GM12872 (cell line): ENCODE measurements around the gene SLC25A39.

ENCODE experiments used
- TF ChIP-seq, protein P1 (sequence below): IDR thresholded peaks from 3 replicates; pipeline ENCODE4 v1.5.1; 2011; ENCODE audit warnings: low read depth, mild to moderate bottlenecking, low read length, moderate library complexity; ENCODE audit not compliant: insufficient read depth

Gene SLC25A39

DNA sequence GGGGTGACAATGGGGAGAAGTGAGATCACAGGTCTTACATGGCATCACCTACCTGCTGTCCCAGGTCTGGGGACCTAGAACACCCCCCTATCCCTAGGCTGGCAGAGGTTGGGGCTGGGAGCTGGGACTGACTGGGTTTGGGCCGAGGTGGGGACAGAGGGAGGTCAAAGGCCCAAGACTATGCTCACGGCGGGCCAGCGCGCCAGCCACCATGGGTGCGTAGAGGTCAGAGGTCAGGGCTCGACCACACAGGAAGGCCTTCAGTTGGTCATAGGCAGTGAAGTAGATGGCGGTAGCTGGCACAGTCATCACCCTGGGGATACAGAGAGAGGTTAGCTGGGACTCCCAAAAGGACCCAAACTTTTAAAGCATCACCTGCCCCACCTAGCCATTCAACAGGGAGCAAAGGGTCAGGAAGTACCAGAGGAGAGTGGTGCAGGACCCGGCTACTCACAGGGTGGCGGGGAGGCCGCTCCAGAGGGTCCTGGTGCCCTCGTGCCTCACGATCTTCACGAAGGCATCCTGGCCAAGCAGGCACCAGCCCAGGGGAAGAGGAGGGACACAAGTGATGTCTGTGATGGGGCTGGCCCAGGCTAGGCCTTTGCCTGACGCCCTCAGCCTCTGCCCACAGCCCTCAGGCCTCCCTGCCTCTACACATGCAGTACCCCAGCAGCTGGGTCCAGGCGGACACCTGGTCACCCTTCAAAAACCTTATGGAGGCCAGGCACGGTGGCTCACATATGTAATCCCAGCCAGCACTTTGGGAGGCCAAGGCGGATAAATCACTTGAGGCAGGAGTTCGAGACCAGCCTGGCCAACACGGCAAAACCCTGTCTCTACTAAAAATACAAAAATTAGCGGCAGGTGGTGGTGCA, 3.1 kb downstream of the SLC25A39 start:
- TF ChIP-seq, protein P1, sequence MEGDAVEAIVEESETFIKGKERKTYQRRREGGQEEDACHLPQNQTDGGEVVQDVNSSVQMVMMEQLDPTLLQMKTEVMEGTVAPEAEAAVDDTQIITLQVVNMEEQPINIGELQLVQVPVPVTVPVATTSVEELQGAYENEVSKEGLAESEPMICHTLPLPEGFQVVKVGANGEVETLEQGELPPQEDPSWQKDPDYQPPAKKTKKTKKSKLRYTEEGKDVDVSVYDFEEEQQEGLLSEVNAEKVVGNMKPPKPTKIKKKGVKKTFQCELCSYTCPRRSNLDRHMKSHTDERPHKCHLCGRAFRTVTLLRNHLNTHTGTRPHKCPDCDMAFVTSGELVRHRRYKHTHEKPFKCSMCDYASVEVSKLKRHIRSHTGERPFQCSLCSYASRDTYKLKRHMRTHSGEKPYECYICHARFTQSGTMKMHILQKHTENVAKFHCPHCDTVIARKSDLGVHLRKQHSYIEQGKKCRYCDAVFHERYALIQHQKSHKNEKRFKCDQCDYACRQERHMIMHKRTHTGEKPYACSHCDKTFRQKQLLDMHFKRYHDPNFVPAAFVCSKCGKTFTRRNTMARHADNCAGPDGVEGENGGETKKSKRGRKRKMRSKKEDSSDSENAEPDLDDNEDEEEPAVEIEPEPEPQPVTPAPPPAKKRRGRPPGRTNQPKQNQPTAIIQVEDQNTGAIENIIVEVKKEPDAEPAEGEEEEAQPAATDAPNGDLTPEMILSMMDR: no peak

DNA sequence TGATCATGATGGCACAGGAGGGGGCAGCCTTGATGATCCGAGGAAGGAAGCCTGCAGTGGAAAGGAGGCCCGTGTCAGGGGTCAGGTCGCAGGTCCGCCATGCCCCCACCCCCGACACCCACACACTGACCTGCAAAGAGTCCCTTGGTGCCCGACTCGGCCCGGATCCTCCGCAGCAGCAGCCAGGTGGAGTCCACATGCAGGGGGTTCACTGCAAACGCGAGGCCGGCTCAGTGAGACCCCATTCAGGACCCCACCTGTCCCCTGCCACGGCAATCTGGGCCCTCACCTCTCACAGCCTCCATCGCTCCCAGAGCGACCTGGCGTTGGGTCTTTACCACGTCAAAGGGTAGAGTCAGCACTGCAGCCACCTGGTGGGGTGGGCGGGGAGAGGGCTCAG, 4.6 kb downstream of the SLC25A39 start:
- TF ChIP-seq, protein P1: no peak

DNA sequence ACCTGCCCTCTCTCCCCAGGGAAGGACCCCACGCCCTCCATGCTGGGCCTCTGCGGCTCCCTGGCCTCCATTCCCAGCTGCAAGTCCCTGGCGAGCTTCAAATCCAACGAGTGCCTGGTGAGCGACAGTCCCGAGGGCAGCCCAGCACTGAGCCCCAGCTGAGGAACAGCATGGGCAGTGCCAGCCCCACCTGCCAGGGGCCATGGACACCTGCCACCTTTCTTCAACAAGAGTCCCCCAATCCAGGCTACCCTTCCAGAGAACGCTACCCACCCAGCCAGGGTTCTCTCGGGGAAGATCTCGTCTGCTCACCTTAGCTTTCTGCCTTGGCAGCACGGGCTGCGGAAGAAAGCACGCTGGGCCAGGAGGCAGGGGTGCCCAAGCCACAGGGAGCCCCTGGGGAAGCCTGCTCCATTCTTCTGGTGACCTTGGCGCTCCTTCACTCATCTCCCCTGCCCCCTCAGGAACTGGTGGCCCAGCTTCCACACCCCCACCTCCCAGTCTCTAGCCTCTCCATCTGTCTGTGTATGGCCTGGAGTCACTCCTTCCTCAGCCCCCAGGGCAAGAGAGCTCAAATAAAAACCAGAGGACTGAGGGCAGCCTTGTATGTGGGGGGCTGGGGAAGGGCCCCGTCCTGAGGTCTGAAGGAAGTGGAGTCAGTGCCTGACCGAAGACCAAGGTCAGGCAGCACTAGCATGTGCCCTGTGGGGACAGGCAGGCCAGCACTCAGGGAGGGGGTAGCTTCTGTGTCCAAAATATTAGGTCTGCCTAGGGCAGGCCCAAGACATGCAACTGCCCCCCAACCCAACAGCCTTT, 6.3 kb downstream of the SLC25A39 start:
- TF ChIP-seq, protein P1: no peak

DNA sequence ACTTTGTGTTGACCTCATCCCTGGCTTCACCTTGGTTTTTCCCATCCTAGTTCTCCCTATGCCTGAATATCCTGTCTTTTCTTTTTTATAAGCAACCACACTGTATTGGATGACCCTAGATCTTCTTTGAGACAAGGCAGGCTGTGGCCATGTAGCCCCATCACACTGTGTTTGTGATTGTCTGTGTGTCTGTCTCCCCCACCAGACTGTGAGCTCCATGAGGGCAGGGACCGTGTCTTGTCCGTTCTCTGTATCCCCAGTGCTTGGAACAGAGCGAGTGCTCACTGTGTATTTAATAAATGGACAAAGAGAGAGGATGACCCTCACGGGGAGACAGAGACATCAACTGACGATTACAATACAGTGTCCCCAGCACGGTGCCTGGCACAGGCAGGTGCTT, 7.1 kb downstream of the SLC25A39 start:
- TF ChIP-seq, protein P1: no peak

DNA sequence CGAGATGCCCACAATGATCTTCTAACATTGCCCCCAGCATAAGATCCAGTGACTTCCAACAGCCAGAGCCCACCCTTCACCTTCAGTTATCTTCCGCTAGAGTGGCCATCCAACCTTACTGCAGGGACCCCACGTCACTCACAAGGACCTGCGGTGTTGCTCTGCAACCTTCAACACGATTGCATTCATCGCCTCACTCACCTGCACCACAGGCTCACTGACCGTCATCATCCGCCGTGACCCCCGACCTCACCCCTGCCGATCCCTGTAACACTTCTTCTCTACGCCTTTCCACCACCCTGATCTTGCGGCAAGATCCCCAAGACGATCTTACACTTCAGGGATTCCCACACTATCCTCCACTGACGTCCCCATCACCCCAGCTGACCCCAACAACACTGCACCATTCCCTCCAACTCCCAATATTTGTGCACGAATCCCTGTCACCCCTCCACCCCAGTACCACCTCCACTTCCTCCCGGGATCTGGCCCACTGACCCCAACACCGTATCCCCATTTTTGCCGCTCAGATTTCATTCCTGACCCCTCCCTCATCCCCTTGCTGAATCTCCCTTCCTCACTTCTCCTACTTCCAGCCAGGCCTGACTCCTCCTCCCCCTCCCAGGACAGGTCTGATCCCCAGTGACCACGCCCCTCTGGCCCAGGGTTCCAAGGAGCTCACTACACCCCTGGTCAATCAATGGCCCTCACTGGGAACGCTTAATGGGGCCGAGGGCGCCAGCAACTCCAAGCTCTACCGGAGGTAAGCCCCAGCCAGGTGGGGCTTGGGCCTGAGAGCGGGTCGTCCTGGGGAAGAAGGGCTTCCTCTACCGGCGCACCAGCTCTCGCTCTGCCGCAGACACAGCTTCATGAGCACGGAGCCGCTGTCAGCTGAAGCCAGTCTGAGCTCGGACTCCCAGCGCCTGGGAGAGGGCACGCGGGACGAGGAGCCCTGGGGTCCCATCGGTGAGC, 8.6 kb downstream of the SLC25A39 start:
- TF ChIP-seq, protein P1: no peak

DNA sequence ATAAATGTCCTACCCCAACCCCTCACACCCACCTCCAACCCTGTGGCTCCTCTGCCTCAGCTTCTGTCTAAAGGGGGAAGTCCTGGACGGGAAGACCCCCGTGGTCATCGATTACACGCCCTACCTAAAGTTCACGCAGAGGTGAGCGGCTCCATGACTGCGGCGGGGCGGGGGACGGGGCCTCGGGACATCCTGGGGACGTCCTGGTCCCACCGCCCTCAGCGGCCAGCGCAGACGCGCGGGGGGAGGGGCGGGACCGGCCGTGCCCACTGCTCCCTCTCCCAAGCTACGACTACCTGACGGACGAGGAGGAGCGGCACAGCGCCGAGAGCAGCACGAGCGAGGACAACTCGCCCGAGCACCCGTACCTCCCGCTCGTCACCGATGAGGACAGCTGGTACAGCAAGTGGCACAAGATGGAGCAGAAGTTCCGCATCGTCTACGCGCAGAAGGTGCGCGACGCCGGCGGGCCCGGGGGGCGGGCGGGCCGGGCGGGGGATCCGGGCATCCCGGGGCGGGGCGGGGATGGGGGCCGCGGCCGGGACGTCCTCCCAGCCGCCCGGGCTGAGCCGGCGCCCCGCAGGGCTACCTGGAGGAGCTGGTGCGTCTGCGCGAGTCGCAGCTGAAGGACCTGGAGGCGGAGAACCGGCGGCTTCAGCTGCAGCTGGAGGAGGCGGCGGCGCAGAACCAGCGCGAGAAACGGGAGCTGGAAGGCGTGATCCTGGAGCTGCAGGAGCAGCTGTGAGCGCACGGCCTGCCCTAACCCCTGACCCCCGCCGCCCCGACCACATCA, 9.6 kb downstream of the SLC25A39 start:
- TF ChIP-seq, protein P1: no peak
